Measurements from ENCODE around the gene CLEC2D.

Gene CLEC2D

GRCh38 chr12:9740106-9740750, 70.7 kb downstream of the CLEC2D start:
- TF ChIP-seq CTCF (IDR thresholded peaks at IDR 0.05; ENCODE audit: low read depth, low read length) = no peak
- DNase-seq (ENCODE audit: extremely low read depth, low read depth) = no peak

- TF ChIP-seq CTCF (IDR thresholded peaks at IDR 0.05; ENCODE audit: low read depth, low read length) = no peak
- no peak for DNase-seq (ENCODE audit: extremely low read depth, low read depth)
Observed at GRCh38 chr12:9741726-9742125, 72.2 kb downstream of the CLEC2D start.

GRCh38 chr12:9742661-9743060, 73.1 kb downstream of the CLEC2D start:
- TF ChIP-seq CTCF (IDR thresholded peaks at IDR 0.05; ENCODE audit: low read depth, low read length) = no peak
- DNase-seq (ENCODE audit: extremely low read depth, low read depth) = no peak

GRCh38 chr12:9745199-9745598, 75.7 kb downstream of the CLEC2D start:
- no peak for TF ChIP-seq CTCF (IDR thresholded peaks at IDR 0.05; ENCODE audit: low read depth, low read length)
- DNase-seq (ENCODE audit: extremely low read depth, low read depth) = no peak
